Subcutaneous adipose tissue (tissue), 4 donors: ENCODE measurements around the gene PRSS8. TPM values are rescaled to one million over a fixed set of nuclear protein-coding genes. Genes with fewer than 3 reads are reported as not detected.

Source experiments
- small RNA-seq: library from RNA; depleted of rRNA; stranded (forward); fragments of <200 nt; gene quantifications from one replicate; pipeline ENCODE3, GENCODE V24; 2016
- total RNA-seq, 4 donors: library from RNA; depleted of rRNA; stranded (reverse); fragments of >200 nt; gene quantifications; one replicate each; pipeline ENCODE4 v1.1.0, GENCODE V29; 2016
- TF ChIP-seq, protein P1 (sequence below): fragments of 450-650 bp; IDR thresholded peaks from one replicate; pipeline ENCODE4 v1.5.1; 2016; ENCODE audit warnings: low read depth, mild to moderate bottlenecking, control low read depth, antibody characterized with exemption, moderate library complexity

PRSS8 gene
- total RNA-seq, 4 donors from 2014 or later: 1.4 TPM; not detected in 3

DNA sequence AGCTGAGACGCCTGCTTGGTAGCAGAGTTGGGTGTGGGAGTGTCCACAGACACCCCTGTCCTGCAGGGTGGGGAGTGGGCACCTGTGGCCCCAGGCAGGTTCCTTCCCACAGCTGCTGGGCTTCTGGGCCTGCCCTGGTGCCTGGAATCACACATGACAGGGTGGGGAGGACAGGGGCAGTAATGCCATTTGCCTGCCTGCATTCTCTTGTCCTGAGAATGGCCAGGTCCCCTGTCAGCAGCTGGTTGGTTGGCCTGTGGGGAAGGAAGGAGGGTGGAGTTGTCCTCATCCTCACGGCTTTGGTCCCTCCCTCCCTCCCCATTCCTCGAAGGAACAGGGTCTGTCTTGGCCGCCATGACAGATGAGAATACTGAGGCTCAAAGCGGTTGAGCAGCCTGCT, 52.0 kb downstream of the PRSS8 start:
- TF ChIP-seq, protein P1, sequence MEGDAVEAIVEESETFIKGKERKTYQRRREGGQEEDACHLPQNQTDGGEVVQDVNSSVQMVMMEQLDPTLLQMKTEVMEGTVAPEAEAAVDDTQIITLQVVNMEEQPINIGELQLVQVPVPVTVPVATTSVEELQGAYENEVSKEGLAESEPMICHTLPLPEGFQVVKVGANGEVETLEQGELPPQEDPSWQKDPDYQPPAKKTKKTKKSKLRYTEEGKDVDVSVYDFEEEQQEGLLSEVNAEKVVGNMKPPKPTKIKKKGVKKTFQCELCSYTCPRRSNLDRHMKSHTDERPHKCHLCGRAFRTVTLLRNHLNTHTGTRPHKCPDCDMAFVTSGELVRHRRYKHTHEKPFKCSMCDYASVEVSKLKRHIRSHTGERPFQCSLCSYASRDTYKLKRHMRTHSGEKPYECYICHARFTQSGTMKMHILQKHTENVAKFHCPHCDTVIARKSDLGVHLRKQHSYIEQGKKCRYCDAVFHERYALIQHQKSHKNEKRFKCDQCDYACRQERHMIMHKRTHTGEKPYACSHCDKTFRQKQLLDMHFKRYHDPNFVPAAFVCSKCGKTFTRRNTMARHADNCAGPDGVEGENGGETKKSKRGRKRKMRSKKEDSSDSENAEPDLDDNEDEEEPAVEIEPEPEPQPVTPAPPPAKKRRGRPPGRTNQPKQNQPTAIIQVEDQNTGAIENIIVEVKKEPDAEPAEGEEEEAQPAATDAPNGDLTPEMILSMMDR: no peak

DNA sequence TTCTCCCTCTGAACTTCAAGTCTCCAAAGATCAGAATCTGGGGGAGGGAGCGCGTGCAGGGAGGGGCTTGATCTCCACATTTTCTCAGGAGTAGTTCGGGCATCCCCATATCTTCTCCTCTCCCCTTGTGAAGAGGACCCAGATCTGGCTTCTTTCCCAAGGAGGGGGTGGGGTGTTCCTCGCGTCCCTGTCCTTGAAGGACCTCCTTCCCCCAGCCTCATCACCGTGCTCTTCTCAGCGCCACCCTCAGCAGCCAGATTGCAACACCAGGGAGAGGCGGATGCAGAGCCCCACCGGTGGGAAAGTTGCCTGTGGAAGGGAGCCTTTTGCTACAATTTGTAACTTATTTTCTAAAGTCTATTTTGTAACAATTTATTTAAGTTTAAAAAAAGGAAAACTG, 52.4 kb downstream of the PRSS8 start:
- TF ChIP-seq, protein P1: no peak

DNA sequence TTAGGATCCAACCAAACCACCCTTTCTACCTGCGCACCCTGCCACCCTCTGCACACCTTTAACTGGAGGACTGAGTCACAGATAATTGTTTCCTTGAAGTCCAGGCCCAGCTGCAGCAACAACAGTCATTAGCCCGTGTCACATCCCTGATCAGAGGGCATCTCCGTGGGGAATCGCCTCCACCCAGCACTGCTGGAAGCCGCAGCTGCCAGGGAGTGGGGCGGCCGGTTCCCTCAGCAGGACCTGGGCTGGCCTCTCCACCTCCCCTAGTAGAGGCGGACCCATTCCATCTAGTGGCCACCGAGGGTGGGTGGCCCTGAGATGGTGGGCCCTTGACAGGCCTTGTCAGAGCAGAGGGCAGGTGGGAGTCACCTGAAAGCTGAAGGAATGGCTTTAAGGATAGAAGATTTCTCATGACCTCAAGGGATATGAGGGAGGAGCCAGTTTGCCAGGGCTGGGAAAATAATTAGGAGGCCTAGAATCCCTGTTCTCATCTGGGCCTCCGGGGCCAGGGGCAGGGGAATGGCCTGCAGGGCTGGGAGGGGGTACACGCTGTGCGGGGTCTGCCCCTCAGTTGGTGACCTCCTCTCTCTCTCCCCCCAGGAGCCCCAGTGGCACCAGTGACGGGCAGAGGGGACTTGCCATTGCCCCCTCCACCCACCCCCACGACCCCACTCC, 53.0 kb downstream of the PRSS8 start:
- TF ChIP-seq, protein P1: no peak

Small RNA genes within 50 kb of the gene (small RNA-seq; reads per million reads assigned to genes)
- gene AC009088.4 (not detected), gene NDUFA3P6 (not detected)

Other genes with a start within 250 kb of the PRSS8 start
- gene BCL7C, start 241.7 kb downstream of the PRSS8 start, total RNA-seq: 10 to 100 TPM; 15.3 to 34.9 (median 24.3) TPM
- gene CTF1, start 239.1 kb downstream of the PRSS8 start, total RNA-seq: 1 to 10 TPM in 2 of 4 donors, under 1 TPM in 1, not detected in 1; 0.85 to 2.9 (median 2.8) TPM
- 1 to 10 TPM; 2.4 to 6.2 (median 4.2) TPM for gene FBXL19, start 212.2 kb downstream of the PRSS8 start, total RNA-seq
- gene ORAI3, start 186.7 kb downstream of the PRSS8 start, total RNA-seq: 10 to 100 TPM; 13.4 to 41.1 (median 36.3) TPM
- 10 to 100 TPM in 1 of 4 donors, 1 to 10 TPM in 3; 3.9 to 10.5 (median 5.3) TPM for gene SETD1A, start 178.0 kb downstream of the PRSS8 start, total RNA-seq
- 10 to 100 TPM; 18.3 to 73.8 (median 30.0) TPM for gene HSD3B7, start 150.5 kb downstream of the PRSS8 start, total RNA-seq
- gene STX1B, start 125.1 kb downstream of the PRSS8 start, total RNA-seq: 1 to 10 TPM in 2 of 4 donors, under 1 TPM in 2; 0.49 to 2.2 (median 0.90) TPM
- 10 to 100 TPM; 45.7 to 70.7 (median 55.6) TPM for gene STX4, start 102.2 kb downstream of the PRSS8 start, total RNA-seq
- 10 to 100 TPM in 1 of 4 donors, 1 to 10 TPM in 3; 7.3 to 10.7 (median 7.6) TPM for gene ZNF668, start 61.5 kb downstream of the PRSS8 start, total RNA-seq
- gene ZNF646, start 61.3 kb downstream of the PRSS8 start, total RNA-seq: 10 to 100 TPM in 3 of 4 donors, 1 to 10 TPM in 1; 8.3 to 15.6 (median 14.9) TPM
- 1 to 10 TPM; 1.5 to 3.2 (median 1.8) TPM for gene PRSS53, start 46.8 kb downstream of the PRSS8 start, total RNA-seq
- gene VKORC1, start 40.9 kb downstream of the PRSS8 start, total RNA-seq: 100 to 1,000 TPM in 2 of 4 donors, 10 to 100 TPM in 2; 53.3 to 129 (median 94.6) TPM
- 10 to 100 TPM; 26.6 to 45.2 (median 33.2) TPM for gene BCKDK, start 27.3 kb downstream of the PRSS8 start, total RNA-seq
- gene KAT8, start 18.1 kb downstream of the PRSS8 start, total RNA-seq: 10 to 100 TPM; 42.3 to 71.2 (median 51.9) TPM
- 10 to 100 TPM in 2 of 4 donors, 1 to 10 TPM in 2; 2.6 to 11.3 (median 8.3) TPM for gene PRSS36, start 14.3 kb upstream of the PRSS8 start, total RNA-seq
- gene FUS, start 44.4 kb upstream of the PRSS8 start, total RNA-seq: 10 to 100 TPM; 53.7 to 92.5 (median 66.2) TPM
- 10 to 100 TPM; 27.1 to 88.4 (median 49.7) TPM for gene PYCARD, start 67.0 kb upstream of the PRSS8 start, total RNA-seq
- gene TRIM72, start 78.4 kb upstream of the PRSS8 start, total RNA-seq: not detected
- gene PYDC1, start 81.4 kb upstream of the PRSS8 start, total RNA-seq: not detected
- 10 to 100 TPM; 12.4 to 72.2 (median 29.8) TPM for gene ITGAM, start 124.2 kb upstream of the PRSS8 start, total RNA-seq
- gene ITGAX, start 219.4 kb upstream of the PRSS8 start, total RNA-seq: 100 to 1,000 TPM in 1 of 4 donors, 1 to 10 TPM in 3; 4.7 to 158 (median 7.3) TPM